Measurements from ENCODE around the gene MAD2L1BP.

GRCh38 chr6:43674921-43675320, 39.3 kb downstream of the MAD2L1BP start:
- TF ChIP-seq USF1 (IDR thresholded peaks at IDR 0.05) (no peak), MAX (IDR thresholded peaks at IDR 0.05) (no peak), REST (IDR thresholded peaks at IDR 0.05; ENCODE audit: low read depth) (no peak), EP300 (IDR thresholded peaks at IDR 0.05; ENCODE audit: borderline replicate concordance) (no peak), FOXM1 (IDR thresholded peaks at IDR 0.05; ENCODE audit: borderline replicate concordance, low read depth) (no peak), RAD21 (IDR thresholded peaks at IDR 0.05; ENCODE audit: low read depth) (no peak), YY1 (IDR thresholded peaks at IDR 0.05; ENCODE audit: low read depth) (no peak), EGR1 (IDR thresholded peaks at IDR 0.05) (no peak), TAF1 (IDR thresholded peaks at IDR 0.05; ENCODE audit: low read depth) (no peak), NFIC (IDR thresholded peaks at IDR 0.05) (no peak), CEBPB (IDR thresholded peaks at IDR 0.05) (no peak), TCF12 (IDR thresholded peaks at IDR 0.05; ENCODE audit: low read depth) (no peak)

Measured in Ishikawa (cell line).